Activated naive CD8-positive, alpha-beta T cell treated with anti-CD3 and anti-CD28 coated beads for 36 hours (primary cell): ENCODE measurements around the gene CHD9NB. TPM values are rescaled to one million over a fixed set of nuclear protein-coding genes. Genes with fewer than 3 reads are reported as not detected.
"Not testable (repeated sequence)": the region's sequence is repeated elsewhere in the genome, so short reads cannot be mapped to it uniquely, and the experiment has no call there.

Experiments
- DNase-seq: peaks from one replicate; pipeline ENCODE4 v3.0.0; 2021
- H3K27ac Mint-ChIP-seq: one replicate; pipeline ENCODE4 v1.8.0; 2022; ENCODE audit warnings: mild to moderate bottlenecking, moderate library complexity, mixed read lengths
- H3K27me3 Mint-ChIP-seq: one replicate; pipeline ENCODE4 v1.8.0; 2022; ENCODE audit warnings: mild to moderate bottlenecking, mixed read lengths
- H3K36me3 Mint-ChIP-seq: one replicate; pipeline ENCODE4 v1.8.0; 2021; ENCODE audit warnings: mild to moderate bottlenecking, mixed read lengths
- H3K4me1 Mint-ChIP-seq: one replicate; pipeline ENCODE4 v1.8.0; 2021; ENCODE audit warnings: mixed read lengths
- H3K4me3 Mint-ChIP-seq: one replicate; pipeline ENCODE4 v1.8.0; 2022; ENCODE audit warnings: mild to moderate bottlenecking, moderate library complexity, mixed read lengths
- H3K9me3 Mint-ChIP-seq: one replicate; pipeline ENCODE4 v1.8.0; 2022; ENCODE audit warnings: mixed read lengths
- total RNA-seq, 2 experiments: library from RNA; stranded (reverse); gene quantifications; one replicate each; pipeline ENCODE4 v1.2.3, GENCODE V29; 2021

Gene CHD9NB
- total RNA-seq, 2 experiments from 2014 or later: 0.12 TPM; not detected in 1

DNA sequence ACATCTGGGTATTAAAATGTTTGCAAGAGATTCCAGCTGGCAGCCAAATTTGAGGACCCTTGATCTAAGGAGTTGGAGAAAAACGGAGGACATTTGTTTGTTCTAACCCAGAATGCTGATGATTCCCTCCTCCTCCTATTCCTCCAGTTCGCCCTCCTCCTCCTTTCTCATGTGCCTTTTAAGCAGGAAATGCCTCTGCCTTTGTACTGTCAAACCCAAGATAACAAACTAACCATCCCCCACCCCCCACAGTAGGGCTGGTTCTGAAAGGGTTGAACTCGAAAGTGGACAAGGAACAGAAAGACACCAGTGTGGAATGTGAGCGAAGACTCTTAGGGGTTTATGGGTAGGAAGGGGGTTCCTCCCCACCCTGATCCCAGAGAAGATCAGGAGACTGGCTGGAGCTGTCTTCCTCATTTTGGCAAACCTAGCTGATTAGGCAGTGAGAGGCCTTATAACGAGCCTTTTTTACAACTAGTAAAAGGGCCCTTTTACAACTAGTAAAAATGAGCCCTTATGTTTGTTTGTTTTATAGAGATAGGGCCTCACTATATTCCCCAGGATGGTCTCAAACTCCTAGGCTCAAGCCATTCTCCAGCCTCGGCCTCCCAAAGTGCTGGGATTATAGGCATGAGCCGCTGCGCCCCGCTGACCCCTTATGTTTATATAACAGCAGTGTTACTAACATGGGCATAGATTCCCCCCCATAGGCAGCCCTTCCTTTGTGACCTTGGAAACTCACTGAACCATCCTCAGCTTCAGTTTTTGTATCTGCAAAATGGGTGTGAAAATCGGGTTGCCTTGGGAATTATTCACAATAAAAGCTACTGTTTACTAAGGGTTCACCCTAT, 3.1 kb upstream of the CHD9NB start:
- H3K36me3 Mint-ChIP-seq: no peaks in the 10 kb centered on the region
- DNase-seq: no peak
- H3K4me1 Mint-ChIP-seq: peaks cover 20% of the 10 kb centered on the region
- peaks cover 12% of the 10 kb centered on the region for H3K27me3 Mint-ChIP-seq
- H3K4me3 Mint-ChIP-seq: peak overlapping the region; percentile 87
- peak overlapping the region; percentile 76 for H3K27ac Mint-ChIP-seq
- H3K9me3 Mint-ChIP-seq: no peaks in the 10 kb centered on the region

DNA sequence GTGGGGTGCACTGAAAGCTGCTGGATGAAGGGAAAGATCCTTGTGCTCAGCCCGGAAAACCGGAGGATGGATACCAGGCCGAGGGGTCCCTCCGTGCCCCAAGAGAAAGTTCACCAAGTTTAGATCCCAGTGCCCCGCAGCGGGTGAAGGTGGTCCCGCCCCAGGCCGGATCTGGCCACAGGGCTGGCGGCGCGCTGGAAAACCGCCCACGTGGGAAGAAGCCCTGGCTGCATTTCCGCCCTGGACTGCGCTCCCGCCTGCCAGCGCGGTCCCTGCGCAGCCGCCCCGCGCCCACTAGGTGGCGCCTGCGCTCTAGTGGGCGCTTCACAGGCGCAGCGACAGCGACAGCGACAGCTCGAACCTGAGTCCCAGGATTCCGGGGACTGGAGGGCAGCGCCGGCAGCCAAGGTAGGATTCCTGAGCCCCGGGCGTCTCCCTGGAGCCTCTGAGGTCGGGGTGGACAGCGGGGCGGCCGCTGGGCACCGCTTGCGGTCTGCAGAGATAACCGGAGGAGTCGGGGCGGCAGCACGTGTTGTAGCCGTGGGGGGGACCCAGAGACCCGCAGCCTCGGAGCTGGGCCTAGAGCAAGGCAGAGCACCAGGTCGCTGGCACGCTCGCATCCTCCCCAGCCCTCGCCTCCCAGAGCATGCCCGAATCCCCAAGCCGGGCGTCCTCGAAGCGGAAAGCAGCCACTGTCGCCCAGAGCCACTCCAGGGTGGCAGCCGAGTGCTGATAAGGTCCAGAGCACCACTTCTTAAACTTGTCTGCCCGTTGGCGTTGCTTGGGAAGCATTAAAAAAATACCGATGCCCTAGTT, 2.2 kb upstream of the CHD9NB start, which contains the start of gene CHD9:
Gene CHD9, plus strand, starts transcription at position 322 of the 816 bp plus-strand sequence. CDS start 101,099 bp downstream, outside the sequence.
- H3K4me3 Mint-ChIP-seq: peak within 1 kb of the TSS; percentile 87
- H3K27me3 Mint-ChIP-seq: peaks cover 12% of the 10 kb centered on the region
- peak within 1 kb of the TSS; percentile 76 for H3K27ac Mint-ChIP-seq

DNA sequence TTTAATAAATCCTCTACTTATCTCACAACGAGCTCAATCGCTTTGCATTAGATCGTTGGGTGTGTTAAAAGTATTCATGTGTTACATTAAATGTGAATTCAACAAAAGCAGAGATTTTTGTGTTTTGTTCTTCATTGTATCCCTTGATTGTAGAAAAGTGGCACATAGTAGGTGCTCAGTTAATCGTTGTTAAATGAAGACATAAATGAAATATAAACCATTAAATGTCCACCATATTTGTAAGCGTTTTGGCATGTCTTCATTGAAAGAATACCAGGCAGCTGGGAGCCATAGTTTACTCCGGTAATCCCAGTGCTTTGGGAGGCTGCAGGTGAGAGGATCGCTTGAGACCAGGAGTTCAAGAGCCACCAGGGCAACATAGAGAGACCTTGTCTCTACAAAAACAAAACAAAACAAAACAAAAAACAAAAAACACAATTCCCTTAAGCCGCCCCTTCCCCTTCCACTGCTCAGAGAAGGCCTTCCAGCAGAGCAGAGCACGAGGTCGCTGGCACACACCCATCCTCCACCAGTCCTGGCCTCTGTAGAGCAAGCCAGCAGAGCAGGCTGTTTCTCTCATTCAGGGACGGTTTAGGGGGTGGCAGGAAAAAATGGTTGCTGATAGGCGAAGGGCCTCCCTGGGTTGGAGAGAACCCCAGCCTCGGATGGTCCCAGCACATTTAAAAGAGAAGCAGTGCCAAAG, 1.4 kb upstream of the CHD9NB start:
- Mint-ChIP-seq H3K36me3 (no peaks in the 10 kb centered on the region), H3K27me3 (peaks cover 17% of the 10 kb centered on the region), H3K27ac (peak overlapping the region; percentile 76), H3K9me3 (no peaks in the 10 kb centered on the region), H3K4me1 (peaks cover 20% of the 10 kb centered on the region), H3K4me3 (peak overlapping the region; percentile 87)
- DNase-seq: peak; percentile 13

More for the DNA sequence above, 2.2 kb upstream of the CHD9NB start, which contains the start of gene CHD9:
- Mint-ChIP-seq H3K36me3 (no peaks in the 10 kb centered on the region), H3K9me3 (no peaks in the 10 kb centered on the region), H3K4me1 (peaks cover 20% of the 10 kb centered on the region)
- DNase-seq: peak; percentile 84

GRCh38 chr16:53051255-53051654, 1.4 kb downstream of the CHD9NB start:
- not testable (repeated sequence) for H3K4me3 Mint-ChIP-seq, H3K9me3 Mint-ChIP-seq, H3K27ac Mint-ChIP-seq, DNase-seq, H3K36me3 Mint-ChIP-seq
- peaks cover 11% of the 10 kb centered on the region for H3K4me1 Mint-ChIP-seq
- peaks cover 17% of the 10 kb centered on the region for H3K27me3 Mint-ChIP-seq

DNA sequence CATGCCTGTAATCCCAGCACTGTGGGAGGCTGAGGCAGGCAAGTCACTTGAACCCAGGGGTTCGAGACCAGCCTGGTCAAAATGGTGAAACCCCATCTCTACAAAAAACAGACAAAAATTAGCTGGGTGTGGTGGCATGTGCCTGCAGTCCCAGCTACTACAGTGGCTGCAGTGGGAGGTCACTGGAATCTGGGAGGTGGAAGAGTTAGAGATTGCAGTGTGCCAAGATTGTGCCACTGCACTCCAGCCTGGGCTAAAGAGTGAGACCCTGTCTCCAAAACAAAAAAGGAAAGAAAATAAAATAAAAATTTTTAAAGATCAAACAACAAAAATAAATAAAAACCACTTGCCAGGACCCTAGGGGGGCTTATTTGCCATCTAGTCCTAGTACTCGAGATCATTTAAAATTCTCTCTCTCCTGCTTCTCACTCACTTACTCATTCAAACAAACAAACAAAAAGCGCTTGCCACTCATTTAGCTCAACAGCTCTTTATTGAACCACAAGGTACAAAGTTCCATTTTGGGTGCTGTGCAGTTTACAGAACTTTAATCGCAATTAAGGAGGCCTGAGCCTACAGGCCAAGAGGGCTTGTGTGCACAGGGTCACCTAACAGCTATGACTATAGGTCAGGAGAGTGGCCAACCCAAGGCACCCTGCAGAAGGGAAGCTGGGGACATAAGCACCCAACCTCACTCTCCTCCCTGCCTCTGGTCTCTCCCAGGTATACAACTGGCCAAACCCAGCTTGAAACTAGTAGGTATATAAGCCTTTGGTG, 4.4 kb downstream of the CHD9NB start:
- Mint-ChIP-seq H3K36me3 (no peaks in the 10 kb centered on the region), H3K27ac (no peak overlapping the region), H3K4me1 (no peaks in the 10 kb centered on the region), H3K9me3 (no peaks in the 10 kb centered on the region), H3K4me3 (no peak overlapping the region), H3K27me3 (peaks cover 23% of the 10 kb centered on the region)
- no peak for DNase-seq

DNA sequence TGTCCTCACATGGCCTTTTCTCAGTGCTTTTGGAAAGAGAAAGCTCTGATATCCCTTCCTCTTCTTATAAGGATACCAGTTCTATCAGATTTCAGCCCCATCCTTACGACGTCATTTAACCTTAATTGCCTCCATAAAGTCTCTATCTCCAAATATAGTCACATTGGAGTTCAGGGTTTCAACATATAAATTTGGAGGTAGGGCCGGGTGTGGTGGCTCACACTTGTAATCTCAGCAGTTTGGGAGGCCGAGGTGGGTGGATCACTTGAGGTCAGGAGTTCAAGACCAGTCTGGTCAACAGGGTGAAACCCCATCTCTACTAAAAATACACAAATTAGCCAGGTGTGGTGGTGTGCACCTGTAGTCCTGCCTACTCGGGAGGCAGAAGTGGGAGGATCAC, 5.2 kb downstream of the CHD9NB start:
- H3K9me3 Mint-ChIP-seq, H3K4me3 Mint-ChIP-seq, H3K27ac Mint-ChIP-seq: not testable (repeated sequence)

DNA sequence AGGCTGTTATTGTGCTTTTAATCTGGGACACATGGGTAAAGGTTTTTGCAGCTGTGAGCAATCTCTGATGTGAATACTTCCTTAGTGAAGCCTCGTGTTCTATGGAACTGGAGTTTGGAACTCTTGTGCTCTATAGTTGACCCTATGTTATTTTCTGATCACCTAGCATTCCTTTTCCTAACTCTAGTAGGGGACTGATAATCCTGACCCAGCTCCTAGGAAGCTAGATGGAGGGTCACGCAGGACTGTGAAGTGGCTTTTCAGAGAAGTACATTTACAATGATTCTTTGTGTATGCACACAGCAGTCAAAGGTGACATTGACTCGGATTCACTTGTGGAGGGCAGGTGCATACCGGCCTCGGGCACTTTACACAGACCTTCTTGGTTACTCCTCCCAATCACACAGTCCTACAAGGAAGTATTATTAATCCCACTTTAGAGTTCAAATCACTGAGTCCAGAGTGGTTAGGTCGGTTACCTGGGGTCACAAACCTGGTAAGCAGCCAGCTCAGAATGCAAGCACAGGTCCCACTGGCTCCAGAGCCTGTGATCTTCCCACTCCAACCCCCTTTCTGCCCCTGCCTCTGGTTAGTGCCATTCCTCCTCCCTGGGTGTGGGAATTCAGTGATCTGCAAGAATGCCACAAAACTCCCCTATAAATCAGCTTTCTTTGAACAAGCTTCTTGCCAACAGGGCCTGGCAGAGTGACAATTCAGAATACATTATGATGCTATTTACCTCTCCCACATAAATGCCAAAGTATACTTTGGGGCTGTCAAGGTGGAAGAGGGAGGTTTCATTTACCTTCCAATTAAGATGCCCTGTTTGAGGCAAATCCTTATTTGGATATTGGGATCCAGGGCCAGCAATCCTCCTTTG, 7.1 kb downstream of the CHD9NB start:
- no peak overlapping the region for H3K27ac Mint-ChIP-seq
- H3K27me3 Mint-ChIP-seq: peaks cover 13% of the 10 kb centered on the region
- DNase-seq: no peak
- no peak overlapping the region for H3K4me3 Mint-ChIP-seq
- peaks cover 2% of the 10 kb centered on the region for H3K4me1 Mint-ChIP-seq
- H3K9me3 Mint-ChIP-seq: no peaks in the 10 kb centered on the region
- H3K36me3 Mint-ChIP-seq: no peaks in the 10 kb centered on the region

More for the DNA sequence above, 5.2 kb downstream of the CHD9NB start:
- H3K4me1 Mint-ChIP-seq, H3K36me3 Mint-ChIP-seq, DNase-seq: not testable (repeated sequence)
- peaks cover 15% of the 10 kb centered on the region for H3K27me3 Mint-ChIP-seq

GRCh38 chr16:53043986-53044601, 8.6 kb downstream of the CHD9NB start:
- Mint-ChIP-seq H3K27ac (no peak overlapping the region), H3K27me3 (peaks cover 8% of the 10 kb centered on the region), H3K4me1 (peaks cover 2% of the 10 kb centered on the region), H3K9me3 (no peaks in the 10 kb centered on the region), H3K4me3 (no peak overlapping the region), H3K36me3 (no peaks in the 10 kb centered on the region)
- DNase-seq: no peak

DNA sequence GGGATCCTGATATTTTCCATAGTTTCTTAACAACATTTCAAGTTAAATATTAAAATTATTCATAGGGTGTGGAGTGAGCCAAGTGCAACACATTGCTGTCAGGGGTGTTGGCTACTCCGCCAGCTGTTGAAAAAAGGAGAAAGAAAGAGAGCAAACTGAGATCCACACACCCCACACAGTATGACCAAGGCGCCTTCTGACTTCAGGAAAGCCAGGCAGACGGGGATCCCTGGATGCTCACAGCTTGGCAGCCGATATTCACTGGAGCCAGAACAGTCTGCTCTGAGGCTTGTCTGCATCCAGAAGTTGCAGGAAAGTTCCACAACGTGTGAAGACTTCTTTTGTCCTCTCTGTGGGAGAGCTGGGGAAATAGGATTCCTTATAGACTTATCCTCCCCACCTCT, 9.3 kb downstream of the CHD9NB start:
- Mint-ChIP-seq H3K4me1 (peaks cover 2% of the 10 kb centered on the region), H3K36me3 (no peaks in the 10 kb centered on the region)
- no peak for DNase-seq

DNA sequence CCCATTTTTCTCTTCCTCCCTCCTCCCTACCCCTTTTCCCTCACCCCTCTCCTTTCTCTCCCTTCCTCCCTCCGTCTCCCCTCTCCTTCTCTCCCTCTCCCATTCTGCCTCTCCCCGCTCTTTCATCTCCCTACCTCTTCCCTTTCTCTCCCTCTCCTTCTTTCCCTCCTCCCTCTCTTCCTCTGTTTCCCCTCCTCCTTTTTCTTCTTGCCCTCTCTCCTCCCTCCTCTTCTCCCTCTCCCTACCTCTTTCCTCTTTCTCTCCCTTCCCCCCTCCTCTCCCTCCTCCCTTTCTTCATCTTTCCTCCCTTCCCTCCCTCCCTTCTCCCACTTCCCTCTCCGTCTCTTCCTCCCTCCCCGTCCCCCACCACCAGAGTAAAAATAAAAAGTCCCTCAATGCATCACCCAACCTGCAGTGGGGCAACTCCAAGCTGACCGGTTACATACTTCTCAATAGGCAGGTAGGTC, 10.4 kb downstream of the CHD9NB start:
- Mint-ChIP-seq H3K4me3 (no peak overlapping the region), H3K27ac (no peak overlapping the region), H3K9me3 (no peaks in the 10 kb centered on the region), H3K27me3 (peaks cover 8% of the 10 kb centered on the region), H3K4me1 (peaks cover 2% of the 10 kb centered on the region), H3K36me3 (no peaks in the 10 kb centered on the region)
- DNase-seq: no peak

More for the DNA sequence above, 9.3 kb downstream of the CHD9NB start:
- Mint-ChIP-seq H3K27me3 (peaks cover 8% of the 10 kb centered on the region), H3K4me3 (no peak overlapping the region), H3K9me3 (no peaks in the 10 kb centered on the region), H3K27ac (no peak overlapping the region)

- no peaks in the 10 kb centered on the region for H3K9me3 Mint-ChIP-seq
- H3K36me3 Mint-ChIP-seq: no peaks in the 10 kb centered on the region
- DNase-seq: no peak
- peaks cover 8% of the 10 kb centered on the region for H3K27me3 Mint-ChIP-seq
- peaks cover 2% of the 10 kb centered on the region for H3K4me1 Mint-ChIP-seq
- no peak overlapping the region for H3K4me3 Mint-ChIP-seq
- no peak overlapping the region for H3K27ac Mint-ChIP-seq
These were observed 11.2 kb downstream of the CHD9NB start for GRCh38 chr16:53041320-53042051.

- peaks cover 2% of the 10 kb centered on the region for H3K4me1 Mint-ChIP-seq
- no peaks in the 10 kb centered on the region for H3K9me3 Mint-ChIP-seq
- no peak overlapping the region for H3K4me3 Mint-ChIP-seq
- no peak overlapping the region for H3K27ac Mint-ChIP-seq
- no peak for DNase-seq
- H3K36me3 Mint-ChIP-seq: no peaks in the 10 kb centered on the region
- peaks cover 5% of the 10 kb centered on the region for H3K27me3 Mint-ChIP-seq
These were observed 11.9 kb downstream of the CHD9NB start for GRCh38 chr16:53040788-53041187.
